ENCODE measurements around the gene OR2T8. TPM values are rescaled to one million over a fixed set of nuclear protein-coding genes. Genes with fewer than 3 reads are reported as not detected.

Gene OR2T8
- total and polyA plus RNA-seq, 2 of the 8 experiments (the other 6 are each of a cell fraction or from before 2014, with no cell fraction given), result not detected

DNA sequence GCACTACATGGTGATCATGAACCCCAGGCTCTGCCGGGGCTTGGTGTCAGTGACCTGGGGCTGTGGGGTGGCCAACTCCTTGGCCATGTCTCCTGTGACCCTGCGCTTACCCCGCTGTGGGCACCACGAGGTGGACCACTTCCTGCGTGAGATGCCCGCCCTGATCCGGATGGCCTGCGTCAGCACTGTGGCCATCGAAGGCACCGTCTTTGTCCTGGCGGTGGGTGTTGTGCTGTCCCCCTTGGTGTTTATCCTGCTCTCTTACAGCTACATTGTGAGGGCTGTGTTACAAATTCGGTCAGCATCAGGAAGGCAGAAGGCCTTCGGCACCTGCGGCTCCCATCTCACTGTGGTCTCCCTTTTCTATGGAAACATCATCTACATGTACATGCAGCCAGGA lies 24.1 kb upstream of the OR2T8 start:
- no peak overlapping the region for H2BK12ac ChIP-seq (ENCODE audit: low read depth, low read length)
- H2AK5ac ChIP-seq (ENCODE audit: low read depth, low read length), result no peak overlapping the region
- FAIRE-seq (no peak), DNase-seq (ENCODE audit: low read depth in 1 of 2, low spot score in 2 of 2) (no peak)
- no peak overlapping the region for H4K91ac ChIP-seq (replicated peaks; ENCODE audit: insufficient read length, low read length)
- CTCF ChIA-PET (ENCODE audit: partially characterized antibody), result no interaction called here
- 85% methylated on average over 14 of the region's 14 CpGs; no CpG with 5 or more reads in 1 of the 2 experiments for WGBS, 2 experiments (ENCODE audit: extremely low coverage in 1 of 2, insufficient coverage in 1 of 2, insufficient read length in 1 of 2, insufficient replicate concordance in 2 of 2, low coverage in 1 of 2, low lambda C conversion rate in 2 of 2, missing lambda C conversion rate in 1 of 2)
- no peak overlapping the region for H3K27ac ChIP-seq (ENCODE audit: low read depth, low read length)
- H3K79me2 ChIP-seq (ENCODE audit: control insufficient read depth in 1 of 2, insufficient read depth in 2 of 2, low read length in 2 of 2), result no peaks in the 10 kb centered on the region
- no peak overlapping the region for H4K5ac ChIP-seq (ENCODE audit: insufficient read length, low read depth, low read length)
- H3K4ac ChIP-seq (replicated peaks; ENCODE audit: insufficient read length, low read depth, low read length), result no peak overlapping the region
- peaks cover 27 to 32% of the 10 kb centered on the region in 2 experiments; a peak in 3 of 4 replicates for H3K9me3 ChIP-seq (ENCODE audit: insufficient read depth in 2 of 2, low read depth in 1 of 2, low read length in 1 of 2)
- H3K27me3 ChIP-seq (replicated peaks in 1 of 4; ENCODE audit: control insufficient read depth in 3 of 4, extremely low read depth in 1 of 4, insufficient read depth in 3 of 4, low read length in 3 of 4), result no peaks in the 10 kb centered on the region
- no peak overlapping the region for H3K18ac ChIP-seq (ENCODE audit: extremely low read depth, low read length)
- no peak overlapping the region for H2BK20ac ChIP-seq (ENCODE audit: low read length)
- no peaks in the 10 kb centered on the region for H3K36me3 ChIP-seq (ENCODE audit: control insufficient read depth in 2 of 4, insufficient read depth in 4 of 4, low read length in 3 of 4)
- H2BK120ac ChIP-seq (replicated peaks; ENCODE audit: low read depth, low read length), result no peak overlapping the region
- H3K9ac ChIP-seq (replicated peaks in 1 of 4; ENCODE audit: extremely low read depth in 1 of 4, low read depth in 3 of 4, low read length in 3 of 4), result no peak overlapping the region; a peak in 1 of 7 replicates
- H2BK15ac ChIP-seq (ENCODE audit: low read length), result no peak overlapping the region
- H4K20me1 ChIP-seq (replicated peaks in 1 of 2; ENCODE audit: control insufficient read depth in 1 of 2, insufficient read depth in 2 of 2, low read length in 2 of 2), result no peaks in the 10 kb centered on the region
- no peak overlapping the region for H2BK5ac ChIP-seq (ENCODE audit: low read depth, low read length)
- no peak overlapping the region for H3K56ac ChIP-seq (replicated peaks; ENCODE audit: insufficient read length, low read depth, low read length)
- no peaks in the 10 kb centered on the region for H3K4me1 ChIP-seq (replicated peaks in 1 of 4; ENCODE audit: control insufficient read depth in 3 of 4, insufficient read depth in 4 of 4, low read length in 3 of 4)
- H3K23me2 ChIP-seq (ENCODE audit: low read depth, low read length), result no peaks in the 10 kb centered on the region
- no peaks in the 10 kb centered on the region for H3K79me1 ChIP-seq (ENCODE audit: low read depth, low read length)
- TF ChIP-seq NANOG (IDR thresholded peaks at IDR 0.05; ENCODE audit: insufficient read depth, low read depth, low read length, poor library complexity, severe bottlenecking) (no peak), EZH2 (IDR thresholded peaks at IDR 0.05; ENCODE audit: low read depth, low read length, severe bottlenecking) (no peak), TAF1 (IDR thresholded peaks at IDR 0.05; ENCODE audit: low read depth, low read length) (no peak)
- no peak overlapping the region for H3K23ac ChIP-seq (ENCODE audit: insufficient read length)
- H3K4me2 ChIP-seq (ENCODE audit: insufficient read depth in 1 of 2, low read depth in 2 of 2, low read length in 2 of 2), result no peak overlapping the region
- H4K8ac ChIP-seq (ENCODE audit: extremely low read depth, insufficient read depth, low read length), result no peak overlapping the region
- H2AFZ ChIP-seq (ENCODE audit: low read length), result no peak overlapping the region
- POLR2A ChIA-PET (ENCODE audit: partially characterized antibody), result no interaction called here
- no peak overlapping the region for H3K14ac ChIP-seq (ENCODE audit: insufficient read length)
- H3K4me3 ChIP-seq (ENCODE audit: extremely low read depth in 1 of 4, insufficient read depth in 2 of 4, low read depth in 3 of 4, low read length in 4 of 4), result no peak overlapping the region

All from H1 (cell line).